T-helper 1 cell (primary cell): Measurements from ENCODE around the gene PLA2G4C.

Experiments
- DNase-seq, 5 donors: peaks; one replicate each; pipeline ENCODE4 v3.0.0-alpha.2; 2012 to 2020

The PLA2G4C gene

DNA sequence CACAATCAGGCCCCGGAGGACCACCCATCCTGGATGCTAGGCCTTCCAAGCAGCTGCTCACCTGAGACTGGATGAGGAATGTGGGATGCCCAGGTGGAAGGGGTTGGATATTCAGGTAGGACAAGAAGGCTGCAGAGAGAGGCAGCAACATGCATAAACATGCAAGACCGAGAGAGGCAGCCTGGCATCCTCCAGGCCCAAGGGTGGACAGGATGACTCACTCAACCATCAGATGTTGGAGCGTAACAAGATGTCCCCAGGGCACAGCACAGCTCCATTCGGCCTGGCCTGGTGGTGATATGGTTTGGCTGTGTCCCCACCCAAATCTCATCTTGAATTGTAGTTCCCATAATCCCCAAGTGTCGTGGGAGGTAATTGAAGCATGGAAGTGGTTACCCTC is 56.8 kb downstream of the PLA2G4C start:
- no peak for DNase-seq

- no peak for DNase-seq
Measured at GRCh38 chr19:48053076-48053475, 57.5 kb downstream of the PLA2G4C start.

- no peak for DNase-seq
Measured at GRCh38 chr19:48051335-48052033, 59.1 kb downstream of the PLA2G4C start.

GRCh38 chr19:48044561-48044960 is 66.1 kb downstream of the PLA2G4C start:
- DNase-seq = no peak

- DNase-seq = no peak
Measured at GRCh38 chr19:48043675-48044258, 66.8 kb downstream of the PLA2G4C start, which contains the start of gene CABP5. Gene CABP5 (minus strand): TSS chr19:48044079. CDS start chr19:48043922, 157 bp downstream.

GRCh38 chr19:48041877-48042580 is 68.6 kb downstream of the PLA2G4C start:
- DNase-seq = no peak

GRCh38 chr19:48036765-48037164 is 73.9 kb downstream of the PLA2G4C start:
- DNase-seq = no peak

- no peak for DNase-seq
Measured at GRCh38 chr19:48033604-48034003, 77.0 kb downstream of the PLA2G4C start.

- DNase-seq = no peak
Measured at GRCh38 chr19:48030073-48030472, 80.5 kb downstream of the PLA2G4C start.

DNA sequence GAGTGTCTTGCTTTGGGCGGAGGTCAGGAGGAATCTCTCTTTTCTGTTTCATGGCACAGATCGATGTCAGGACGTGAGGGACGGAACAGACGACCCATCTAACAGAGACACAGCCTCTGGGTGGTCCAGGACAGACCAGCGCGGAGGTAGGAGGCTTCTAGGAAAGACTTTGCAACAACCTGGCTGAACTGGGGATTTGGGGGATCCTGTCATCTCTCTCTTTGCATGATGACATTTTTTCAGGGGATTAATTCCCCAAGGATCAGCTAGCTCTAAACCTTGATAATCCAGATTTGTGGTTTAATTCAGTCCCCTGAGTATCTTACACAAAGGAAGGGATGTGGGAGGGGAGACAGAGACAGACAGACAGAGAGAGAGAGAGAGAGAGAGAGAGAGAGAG is 81.2 kb downstream of the PLA2G4C start:
- no peak for DNase-seq

DNA sequence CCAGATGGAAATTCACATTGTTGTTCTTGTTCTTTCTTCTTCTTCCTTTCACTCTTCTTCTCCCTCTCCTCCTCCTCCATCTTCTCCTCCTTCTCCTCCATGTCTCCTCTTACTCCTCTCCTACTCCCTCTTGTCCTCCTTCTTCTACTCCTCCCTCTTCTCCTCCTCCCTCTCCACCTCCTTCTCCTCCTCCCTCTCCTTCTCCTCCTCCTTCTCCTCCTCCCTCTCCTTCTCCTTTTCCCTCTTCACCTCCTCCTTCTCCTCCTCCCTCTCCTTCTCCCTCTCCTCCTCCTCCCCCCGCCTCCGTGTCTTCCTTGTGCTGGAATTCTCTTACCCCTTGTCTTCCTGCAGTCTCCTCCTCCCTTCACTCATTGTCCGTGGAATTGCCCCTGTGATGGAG is 85.1 kb downstream of the PLA2G4C start:
- no peak for DNase-seq

DNA sequence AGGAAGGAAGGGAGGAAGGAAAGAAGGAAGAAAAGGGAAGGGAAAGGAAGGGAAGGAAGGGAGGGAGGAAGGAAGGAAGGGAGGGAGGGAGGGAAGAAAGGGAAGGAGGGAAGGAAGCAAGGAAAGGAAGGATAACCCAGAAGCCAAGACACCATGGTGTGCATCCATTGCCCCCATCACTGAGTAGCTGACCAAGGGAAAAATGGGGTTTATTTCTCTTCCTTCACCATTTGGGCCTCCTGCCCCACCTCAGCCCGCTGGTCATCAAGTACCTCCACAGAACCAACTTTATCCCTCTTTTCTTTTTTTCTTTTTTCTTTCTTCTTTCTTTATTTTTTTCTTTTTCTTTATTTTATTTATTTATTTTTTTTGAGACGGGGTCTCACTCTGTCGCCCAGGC is 87.1 kb downstream of the PLA2G4C start:
- no peak for DNase-seq

- DNase-seq = no peak
Measured at GRCh38 chr19:48023011-48023410, 87.6 kb downstream of the PLA2G4C start.

DNA sequence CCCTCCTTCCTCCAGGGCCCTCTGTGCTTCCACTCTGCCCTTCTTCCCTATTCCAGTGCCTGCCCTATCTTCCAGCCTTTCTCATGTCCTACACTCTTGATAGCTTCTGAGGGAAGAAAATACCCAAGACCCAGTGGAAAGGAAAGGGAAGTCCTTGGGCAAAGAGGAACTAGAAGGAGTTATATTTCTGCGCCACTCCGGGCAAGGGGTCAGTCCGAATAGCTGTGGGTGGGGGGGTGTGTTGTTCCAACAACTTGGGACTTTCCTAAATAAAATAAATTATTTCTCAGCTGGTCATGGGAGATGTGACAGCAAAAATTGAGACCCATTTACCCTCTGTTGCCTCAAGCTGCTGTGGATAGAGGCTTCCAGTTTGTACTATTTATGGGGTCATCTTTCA is 89.9 kb downstream of the PLA2G4C start:
- no peak for DNase-seq

GRCh38 chr19:48010932-48011758 is 99.5 kb downstream of the PLA2G4C start:
- DNase-seq = no peak

GRCh38 chr19:48006762-48007161 is 103.9 kb downstream of the PLA2G4C start:
- no peak for DNase-seq

- DNase-seq = no peak
Measured at GRCh38 chr19:48004236-48004635, 106.4 kb downstream of the PLA2G4C start.

DNA sequence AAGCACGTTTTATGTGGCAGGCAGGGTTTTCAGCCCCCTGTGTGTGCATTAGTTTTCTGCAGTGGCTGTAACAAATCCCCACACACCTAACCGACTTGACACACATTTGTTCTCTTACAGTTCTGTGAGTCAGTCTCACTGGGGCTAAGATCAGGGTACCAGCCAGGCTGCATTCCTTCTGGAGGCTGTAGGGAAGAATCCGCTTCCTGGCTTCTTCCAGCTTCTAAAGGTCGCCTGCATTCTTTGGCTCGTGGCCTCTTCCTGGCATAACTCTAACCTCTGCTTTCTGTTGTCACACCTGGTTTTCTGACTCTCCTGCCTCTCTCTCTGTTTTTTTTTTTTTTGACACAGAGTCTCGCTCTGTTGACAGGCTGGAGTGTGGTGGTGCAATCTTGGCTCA is 109.8 kb downstream of the PLA2G4C start:
- DNase-seq = no peak

DNA sequence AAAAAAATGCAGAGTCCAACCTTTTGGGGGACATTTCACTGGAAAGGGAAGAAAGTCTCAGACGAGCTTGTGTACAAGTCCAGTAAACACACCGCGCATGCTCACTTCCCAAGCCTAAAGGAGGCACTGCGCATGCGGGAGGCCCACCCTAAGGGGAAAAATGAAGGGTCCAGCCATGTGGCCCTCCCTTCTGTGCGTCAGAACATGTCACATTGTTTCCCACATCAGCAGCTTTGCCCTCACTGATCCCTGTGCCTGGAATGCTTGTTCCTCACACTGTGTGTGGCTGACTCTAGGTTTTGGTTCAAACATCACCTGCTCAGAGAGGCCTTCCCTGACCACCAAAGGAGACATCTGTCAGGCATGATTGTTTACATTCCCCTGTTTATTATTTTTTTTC is 111.8 kb downstream of the PLA2G4C start:
- DNase-seq = no peak
